ENCODE results near the gene PRDM1. TPM values are rescaled to one million over a fixed set of nuclear protein-coding genes. Genes with fewer than 3 reads are reported as not detected.

The PRDM1 gene
- total RNA-seq, 1 experiment from 2014 or later = 0.40 TPM

DNA sequence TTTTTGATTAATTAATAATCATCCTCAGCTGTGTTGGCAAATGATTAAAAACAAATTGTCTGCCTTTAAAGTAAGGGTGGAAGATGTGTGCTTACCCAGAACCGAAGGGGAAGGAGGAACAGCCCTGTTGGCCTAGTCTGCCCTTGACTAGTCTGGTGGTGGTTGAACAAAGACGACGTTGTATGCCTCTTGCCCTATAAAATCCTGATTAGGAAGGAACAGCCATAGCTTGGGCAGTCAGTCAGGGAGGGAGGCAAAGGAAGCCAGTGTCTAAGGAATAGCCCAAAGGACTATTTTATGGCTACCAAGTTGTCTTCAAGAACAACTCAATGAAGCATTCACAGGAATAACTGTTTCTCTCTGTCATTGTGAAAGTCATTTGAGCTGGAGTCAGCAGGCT lies 70.7 kb downstream of the PRDM1 start:
- Mint-ChIP-seq H3K27me3 (ENCODE audit: unreplicated experiment) (no peaks in the 10 kb centered on the region), H3K36me3 (ENCODE audit: insufficient read depth, unreplicated experiment) (no peaks in the 10 kb centered on the region), H3K9me3 (ENCODE audit: low read depth, unreplicated experiment) (no peaks in the 10 kb centered on the region), H3K27ac (ENCODE audit: unreplicated experiment) (no peak overlapping the region), H3K4me1 (ENCODE audit: low read depth, unreplicated experiment) (no peaks in the 10 kb centered on the region), H3K4me3 (ENCODE audit: low read depth, unreplicated experiment) (no peak overlapping the region)
- TF ChIP-seq, protein P1, sequence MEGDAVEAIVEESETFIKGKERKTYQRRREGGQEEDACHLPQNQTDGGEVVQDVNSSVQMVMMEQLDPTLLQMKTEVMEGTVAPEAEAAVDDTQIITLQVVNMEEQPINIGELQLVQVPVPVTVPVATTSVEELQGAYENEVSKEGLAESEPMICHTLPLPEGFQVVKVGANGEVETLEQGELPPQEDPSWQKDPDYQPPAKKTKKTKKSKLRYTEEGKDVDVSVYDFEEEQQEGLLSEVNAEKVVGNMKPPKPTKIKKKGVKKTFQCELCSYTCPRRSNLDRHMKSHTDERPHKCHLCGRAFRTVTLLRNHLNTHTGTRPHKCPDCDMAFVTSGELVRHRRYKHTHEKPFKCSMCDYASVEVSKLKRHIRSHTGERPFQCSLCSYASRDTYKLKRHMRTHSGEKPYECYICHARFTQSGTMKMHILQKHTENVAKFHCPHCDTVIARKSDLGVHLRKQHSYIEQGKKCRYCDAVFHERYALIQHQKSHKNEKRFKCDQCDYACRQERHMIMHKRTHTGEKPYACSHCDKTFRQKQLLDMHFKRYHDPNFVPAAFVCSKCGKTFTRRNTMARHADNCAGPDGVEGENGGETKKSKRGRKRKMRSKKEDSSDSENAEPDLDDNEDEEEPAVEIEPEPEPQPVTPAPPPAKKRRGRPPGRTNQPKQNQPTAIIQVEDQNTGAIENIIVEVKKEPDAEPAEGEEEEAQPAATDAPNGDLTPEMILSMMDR (IDR thresholded peaks at IDR 0.05; ENCODE audit: unreplicated experiment) = no peak
- CTCF ChIA-PET = interaction anchor here (0.6 kb wide), 1 partner anchor 735 kb away, joined by 4 read pairs; no protein-coding TSS in a partner anchor
- intact Hi-C loops (cut with micrococcal nuclease; ENCODE audit: unreplicated experiment) = no loop called here
- no peak for DNase-seq
- BruUV-seq (replicated peaks) = no TSS peak

DNA sequence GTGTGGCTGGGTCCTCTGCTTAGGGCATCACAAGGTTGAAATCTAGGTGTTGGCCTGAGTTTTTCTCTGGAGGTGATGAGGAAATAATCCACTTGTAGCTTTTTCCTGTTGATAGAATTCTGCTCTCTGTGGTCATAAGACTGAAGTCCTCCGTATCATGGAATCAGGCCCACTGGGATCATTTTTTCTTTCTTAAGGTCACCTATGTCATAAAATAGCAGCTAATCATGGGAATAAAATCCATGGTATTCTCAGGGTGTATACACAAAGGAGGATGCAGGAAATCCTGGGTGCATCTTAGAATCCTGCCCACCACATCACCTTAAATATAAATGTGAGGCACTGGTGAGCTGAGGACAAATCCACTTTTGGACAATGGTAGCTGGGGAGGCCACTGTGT lies 72.7 kb downstream of the PRDM1 start:
- no peak overlapping the region for H3K4me3 Mint-ChIP-seq (ENCODE audit: low read depth, unreplicated experiment)
- H3K9me3 Mint-ChIP-seq (ENCODE audit: low read depth, unreplicated experiment) = no peaks in the 10 kb centered on the region
- intact Hi-C loops (cut with micrococcal nuclease; ENCODE audit: unreplicated experiment) = no loop called here
- TF ChIP-seq, protein P1 (IDR thresholded peaks at IDR 0.05; ENCODE audit: unreplicated experiment) = no peak
- no peaks in the 10 kb centered on the region for H3K4me1 Mint-ChIP-seq (ENCODE audit: low read depth, unreplicated experiment)
- no peaks in the 10 kb centered on the region for H3K27me3 Mint-ChIP-seq (ENCODE audit: unreplicated experiment)
- CTCF ChIA-PET = interaction anchor here (0.7 kb wide), 1 partner anchor 878 kb away, joined by 4 read pairs; no protein-coding TSS in a partner anchor
- DNase-seq = no peak
- H3K36me3 Mint-ChIP-seq (ENCODE audit: insufficient read depth, unreplicated experiment) = no peaks in the 10 kb centered on the region
- no peak overlapping the region for H3K27ac Mint-ChIP-seq (ENCODE audit: unreplicated experiment)
- no TSS peak for BruUV-seq (replicated peaks)

Other genes with a start within 250 kb of the PRDM1 start
- 33.3 and 35.1 TPM in 2 replicates for gene ATG5, start 239.4 kb downstream of the PRDM1 start, total RNA-seq (2022)

All from Calu3 (cell line).